B cell (primary cell): ENCODE results near the gene ABHD14A. TPM values are rescaled to one million over a fixed set of nuclear protein-coding genes. Genes with fewer than 3 reads are reported as not detected.

Experiments
- ATAC-seq: fragments of 200-7000 bp; cut with Tn5 transposase; one replicate; pipeline ENCODE4 v1.10.0; 2021; ENCODE audit warnings: low read depth, mild to moderate bottlenecking, moderate number of reproducible peaks, moderate library complexity
- CTCF ChIA-PET: fragments of 350-600 bp; sonication (Branson Sonifier 250); formaldehyde crosslinking; loops from one replicate; lab custom pipeline; 2021; ENCODE audit warnings: antibody characterized with exemption, inconsistent platforms; lab: Charles Lee
- POLR2A ChIA-PET: fragments of 350-600 bp; sonication (Branson Sonifier 250); formaldehyde crosslinking; loops from one replicate; lab custom pipeline; 2021; ENCODE audit warnings: antibody characterized with exemption; lab: Charles Lee
- DNase-seq: peaks from one replicate; pipeline ENCODE4 v3.0.0; 2013
- H2AFZ ChIP-seq: 2 replicates; pipeline ENCODE4 v1.6.1; 2012; ENCODE audit warnings: mild to moderate bottlenecking, low read depth, low read length; ENCODE audit not compliant: insufficient read depth, poor library complexity, severe bottlenecking
- H3K27ac ChIP-seq, 2 donors: 1 replicate in 1 of 2; 2 replicates in 1 of 2; pipeline ENCODE4 v1.5.1; 2012 to 2013; ENCODE audit warnings: low read length in 2 of 2, mild to moderate bottlenecking in 2 of 2, moderate library complexity in 1 of 2
- H3K27me3 ChIP-seq, 4 experiments: fragments of 200-600 bp in 1 of 4; sonication (generic) in 1 of 4; replicated peaks in 1 of 4; 1 replicate in 2 of 4; 2 replicates in 2 of 4; pipeline versions ENCODE4 v1.6.1 to v1.7.0; 2013 to 2016; ENCODE audit warnings: low read length in 3 of 4, mild to moderate bottlenecking in 2 of 4, mixed read lengths in 1 of 4, moderate library complexity in 1 of 4; ENCODE audit not compliant: insufficient read depth in 4 of 4, control insufficient read depth in 3 of 4; ENCODE audit errors: control extremely low read depth in 1 of 4
- H3K36me3 ChIP-seq, 2 experiments: replicated peaks in 1 of 2; 1 replicate in 1 of 2; 2 replicates in 1 of 2; pipeline versions ENCODE4 v1.6.1 to v1.7.1; 2013; ENCODE audit warnings: low read length in 1 of 2; ENCODE audit not compliant: insufficient read depth in 2 of 2, control insufficient read depth in 1 of 2; ENCODE audit errors: control extremely low read depth in 1 of 2, extremely low read depth in 1 of 2
- H3K4me1 ChIP-seq, 2 donors: fragments of 200-600 bp in 1 of 2; sonication (generic) in 1 of 2; 1 replicate in 1 of 2; 2 replicates in 1 of 2; pipeline versions ENCODE4 v1.5.1 to v1.6.1; 2013 to 2017; ENCODE audit warnings: low read length in 2 of 2; ENCODE audit not compliant: control insufficient read depth in 2 of 2, insufficient read depth in 2 of 2
- H3K4me2 ChIP-seq: replicated peaks from 2 replicates; pipeline ENCODE3; 2012; ENCODE audit warnings: mild to moderate bottlenecking, low read depth, low read length; ENCODE audit not compliant: poor library complexity, severe bottlenecking
- H3K4me3 ChIP-seq, 5 experiments: fragments of 200-600 bp in 1 of 5; sonication (generic) in 1 of 5; 1 replicate in 3 of 5; 2 replicates in 2 of 5; pipeline versions ENCODE4 v1.5.1 to v1.7.0; 2011 to 2016; ENCODE audit warnings: low read length in 4 of 5, mild to moderate bottlenecking in 4 of 5, low read depth in 2 of 5, control low read depth in 1 of 5, moderate library complexity in 1 of 5; ENCODE audit not compliant: insufficient read depth in 1 of 5; ENCODE audit errors: control extremely low read depth in 1 of 5, extremely low read depth in 1 of 5
- H3K79me2 ChIP-seq: fragments of 200-600 bp; sonication (generic); one replicate; pipeline ENCODE4 v1.6.0; 2016; ENCODE audit warnings: low read length; ENCODE audit not compliant: control insufficient read depth, insufficient read depth
- H3K9ac ChIP-seq: fragments of 200-600 bp; sonication (generic); 2 replicates; pipeline ENCODE4 v1.6.1; 2017; ENCODE audit warnings: mild to moderate bottlenecking, low read length, moderate library complexity
- H3K9me3 ChIP-seq, 3 donors: one replicate each; pipeline versions ENCODE4 v1.6.1 to v1.7.1; 2013; ENCODE audit warnings: low read length in 2 of 3; ENCODE audit not compliant: control insufficient read depth in 2 of 3, insufficient read depth in 1 of 3; ENCODE audit errors: control extremely low read depth in 1 of 3
- H4K20me1 ChIP-seq: 2 replicates; pipeline ENCODE4 v1.6.0; 2012; ENCODE audit warnings: mild to moderate bottlenecking, low read length; ENCODE audit not compliant: insufficient read depth, control insufficient read depth, poor library complexity, severe bottlenecking
- H3K27ac Mint-ChIP-seq: one replicate; pipeline ENCODE4 v1.8.0; 2021; ENCODE audit warnings: mixed read lengths
- H3K27me3 Mint-ChIP-seq: one replicate; pipeline ENCODE4 v1.8.0; 2021; ENCODE audit warnings: mixed read lengths
- H3K4me1 Mint-ChIP-seq: one replicate; pipeline ENCODE4 v1.8.0; 2021; ENCODE audit warnings: mixed read lengths
- H3K4me3 Mint-ChIP-seq: one replicate; pipeline ENCODE4 v1.8.0; 2021; ENCODE audit warnings: mixed read lengths
- H3K9me3 Mint-ChIP-seq: one replicate; pipeline ENCODE4 v1.8.0; 2022; ENCODE audit warnings: mixed read lengths; ENCODE audit not compliant: insufficient read depth
- EZH2 ChIP-seq: IDR thresholded peaks from 2 replicates; pipeline ENCODE4 v1.6.1; 2012; ENCODE audit warnings: borderline replicate concordance, low read depth, mild to moderate bottlenecking, moderate library complexity, low read length; ENCODE audit not compliant: insufficient read depth, poor library complexity, severe bottlenecking
- WGBS: methylation state at CpG from one replicate; pipeline ENCODE4 v1.1.5; 2013; ENCODE audit warnings: missing lambda C conversion rate; ENCODE audit not compliant: insufficient coverage; 5-methylcytosine and 5-hydroxymethylcytosine counted together
- intact Hi-C: fragments of 100-400 bp; cut with micrococcal nuclease; formaldehyde crosslinking; loops from one replicate; pipeline ENCODE4 v1.10.0; 2022
- polyA plus RNA-seq: library from polyadenylated mRNA; depleted of rRNA; stranded (reverse); fragments of >200 nt; gene quantifications from 2 replicates; pipeline ENCODE4 v1.2.3, GENCODE V29; 2012
- total RNA-seq, 2 donors: library from RNA; stranded (reverse); fragments of 120-200 nt in 1 of 2; gene quantifications; 1 replicate in 1 of 2; 2 replicates in 1 of 2; pipeline versions ENCODE4 v1.2.3 to v1.2.4, GENCODE V29; 2013 to 2022
- TF ChIP-seq, protein P1 (sequence below): fragments of 200-600 bp; IDR thresholded peaks from one replicate; pipeline ENCODE4 v1.8.0; 2022; ENCODE audit warnings: antibody characterized with exemption, mild to moderate bottlenecking

The ABHD14A gene
- total and polyA plus RNA-seq, 2 donors (not counting 1 experiment from before 2014, with no cell fraction given): 11.9 to 28.8 TPM

DNA sequence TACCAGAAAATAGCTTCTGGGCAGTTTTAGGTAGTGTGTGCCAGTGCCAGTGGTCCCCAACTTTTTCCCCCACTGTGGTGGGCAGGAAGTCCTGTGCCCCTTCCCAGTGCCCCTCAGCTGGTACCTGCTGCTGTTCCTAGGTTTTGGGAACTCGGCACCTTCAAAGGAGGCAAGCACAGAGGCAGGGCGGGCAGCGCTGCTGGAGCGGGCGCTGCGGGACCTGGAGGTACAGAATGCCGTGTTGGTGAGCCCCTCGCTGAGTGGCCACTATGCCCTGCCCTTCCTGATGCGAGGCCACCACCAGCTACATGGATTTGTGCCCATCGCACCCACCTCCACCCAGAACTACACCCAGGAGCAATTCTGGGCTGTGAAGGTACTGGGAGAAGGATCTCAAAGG, 5.4 kb downstream of the ABHD14A start:
- Mint-ChIP-seq H3K9me3 (no peaks in the 10 kb centered on the region), H3K4me1 (peaks cover 30% of the 10 kb centered on the region), H3K4me3 (no peak overlapping the region), H3K27ac (no peak overlapping the region), H3K27me3 (no peaks in the 10 kb centered on the region)
- Histone ChIP-seq H3K79me2 (peaks cover 17% of the 10 kb centered on the region), H3K9me3 (no peaks in the 10 kb centered on the region), H2AFZ (no peak overlapping the region), H3K27me3 (no peaks in the 10 kb centered on the region), H3K9ac (no peak overlapping the region), H3K27ac (no peak overlapping the region), H3K4me2 (no peak overlapping the region), H3K4me3 (no peak overlapping the region), H4K20me1 (no peaks in the 10 kb centered on the region), H3K36me3 (peaks cover 0 to 5% of the 10 kb centered on the region in 2 experiments), H3K4me1 (peaks cover 16 to 26% of the 10 kb centered on the region in 2 donors)
- DNase-seq (no peak), ATAC-seq (no peak)
- intact Hi-C loops: no loop called here
- POLR2A ChIA-PET: interaction anchor here (1.5 kb wide), 1 partner anchor 15 kb away, joined by 4 read pairs; the partner anchor contains the start of gene RPL29
- CTCF ChIA-PET: no interaction called here
- 98% methylated on average over 8 of the region's 10 CpGs for WGBS
- no peak for TF ChIP-seq EZH2
- TF ChIP-seq, protein P1, sequence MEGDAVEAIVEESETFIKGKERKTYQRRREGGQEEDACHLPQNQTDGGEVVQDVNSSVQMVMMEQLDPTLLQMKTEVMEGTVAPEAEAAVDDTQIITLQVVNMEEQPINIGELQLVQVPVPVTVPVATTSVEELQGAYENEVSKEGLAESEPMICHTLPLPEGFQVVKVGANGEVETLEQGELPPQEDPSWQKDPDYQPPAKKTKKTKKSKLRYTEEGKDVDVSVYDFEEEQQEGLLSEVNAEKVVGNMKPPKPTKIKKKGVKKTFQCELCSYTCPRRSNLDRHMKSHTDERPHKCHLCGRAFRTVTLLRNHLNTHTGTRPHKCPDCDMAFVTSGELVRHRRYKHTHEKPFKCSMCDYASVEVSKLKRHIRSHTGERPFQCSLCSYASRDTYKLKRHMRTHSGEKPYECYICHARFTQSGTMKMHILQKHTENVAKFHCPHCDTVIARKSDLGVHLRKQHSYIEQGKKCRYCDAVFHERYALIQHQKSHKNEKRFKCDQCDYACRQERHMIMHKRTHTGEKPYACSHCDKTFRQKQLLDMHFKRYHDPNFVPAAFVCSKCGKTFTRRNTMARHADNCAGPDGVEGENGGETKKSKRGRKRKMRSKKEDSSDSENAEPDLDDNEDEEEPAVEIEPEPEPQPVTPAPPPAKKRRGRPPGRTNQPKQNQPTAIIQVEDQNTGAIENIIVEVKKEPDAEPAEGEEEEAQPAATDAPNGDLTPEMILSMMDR: no peak

DNA sequence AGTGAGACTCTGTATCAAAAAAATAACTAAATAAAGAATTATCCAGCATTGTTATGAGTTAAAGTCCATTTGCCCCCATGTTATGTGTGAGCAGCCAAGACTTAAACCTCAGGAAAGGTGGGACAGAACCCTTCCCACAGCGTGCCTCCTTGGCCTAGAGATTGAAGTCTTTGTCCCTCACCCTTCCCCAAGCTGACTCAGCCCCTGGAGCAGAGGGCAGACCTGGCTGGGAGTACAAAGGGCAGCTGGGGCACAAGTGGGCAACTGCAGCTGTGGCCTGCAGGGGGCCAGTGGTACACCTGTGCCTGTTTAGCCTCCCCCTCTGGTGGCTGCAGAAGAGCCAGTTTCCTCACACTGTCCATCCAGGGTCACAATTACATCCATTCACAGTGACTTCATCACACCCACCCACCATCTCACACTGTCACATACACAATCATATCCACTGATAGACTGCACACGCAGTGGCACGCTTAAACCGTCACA, 7.5 kb downstream of the ABHD14A start:
- H3K27ac Mint-ChIP-seq: peak overlapping the region; percentile 93
- Histone ChIP-seq H3K36me3 (peaks cover 0 to 5% of the 10 kb centered on the region in 2 experiments), H3K4me3 (peak overlapping the region; percentile 47 to 68 (median 58)), H3K27me3 (no peaks in the 10 kb centered on the region), H3K9ac (peak overlapping the region; percentile 77), H2AFZ (peak overlapping the region; percentile 90), H3K4me1 (peaks cover 10 to 19% of the 10 kb centered on the region in 2 donors), H3K79me2 (peaks cover 17% of the 10 kb centered on the region), H3K9me3 (no peaks in the 10 kb centered on the region), H3K4me2 (peak overlapping the region; percentile 88), H4K20me1 (no peaks in the 10 kb centered on the region), H3K27ac (peak overlapping the region; percentile 65 to 76)
- peak; percentile 46 for ATAC-seq
- peak; percentile 63 for DNase-seq
- intact Hi-C loops: no loop called here
- ChIA-PET CTCF (interaction anchor here (0.7 to 4.0 kb wide), 10 partner anchors 9 to 243 kb away, joined by 3 to 29 read pairs (median 4); partner anchors contain the start of genes ABHD14B, RPL29, RRP9 and TLR9), POLR2A (interaction anchor here (0.6 to 4.0 kb wide), 8 partner anchors 9 to 1638 kb away, joined by 3 to 25 read pairs (median 6); partner anchors contain the start of genes ABHD14A, ABHD14B, PCBP4 and POC1A)
- 12% methylated on average over 4 of the region's 4 CpGs for WGBS
- H3K27me3 Mint-ChIP-seq: no peaks in the 10 kb centered on the region
- no peak for TF ChIP-seq EZH2
- TF ChIP-seq, protein P1: peak; percentile 72
- no peaks in the 10 kb centered on the region for H3K9me3 Mint-ChIP-seq
- peaks cover 17% of the 10 kb centered on the region for H3K4me1 Mint-ChIP-seq
- peak overlapping the region; percentile 92 for H3K4me3 Mint-ChIP-seq
